ENCODE data around the gene TACR2.

TACR2 gene

GRCh38 chr10:69416695-69417094 is at the start of gene TACR2:
Gene TACR2 (minus strand): TSS chr10:69416918. CDS start chr10:69416323, 595 bp downstream.
- no peak for DNase-seq (ENCODE audit: low spot score)

- no peak for DNase-seq (ENCODE audit: low spot score)
Measured at GRCh38 chr10:69466158-69466490, 49.4 kb upstream of the TACR2 start.

DNA sequence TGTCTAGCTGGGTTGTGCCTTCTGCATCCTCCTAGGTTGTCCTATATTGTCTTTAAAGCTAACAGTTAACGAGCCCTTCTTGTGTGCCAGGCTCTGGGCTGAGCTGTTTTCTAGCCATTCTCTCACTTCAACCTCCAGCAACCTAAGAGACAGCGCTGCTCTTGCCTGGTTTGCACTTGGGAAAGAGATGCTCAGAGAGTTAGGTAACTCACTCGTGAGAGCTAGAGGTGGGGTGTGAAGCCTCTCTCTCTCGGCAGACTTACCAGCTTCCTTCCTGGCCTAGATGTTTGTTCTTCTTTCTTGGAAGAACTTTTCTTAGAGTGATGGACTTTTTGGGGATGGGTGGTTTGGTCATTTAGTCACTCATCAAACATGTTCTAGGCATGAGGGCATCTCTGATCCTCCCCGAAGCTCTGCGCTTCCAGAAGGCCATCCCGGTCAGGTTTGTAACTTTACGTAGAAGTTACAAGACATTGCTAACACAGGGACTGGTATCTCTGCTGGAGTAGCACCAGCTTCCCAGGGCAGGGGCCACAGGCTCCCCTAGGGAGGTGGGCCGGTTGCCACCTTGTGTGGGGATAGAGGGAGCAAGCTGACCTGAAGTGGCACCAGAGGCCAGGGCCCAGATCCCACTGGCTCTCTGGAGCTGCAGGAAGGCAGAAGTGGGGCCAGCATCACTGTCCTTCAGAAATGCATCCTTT is 48.9 kb upstream of the TACR2 start:
- no peak for DNase-seq (ENCODE audit: low spot score)

DNA sequence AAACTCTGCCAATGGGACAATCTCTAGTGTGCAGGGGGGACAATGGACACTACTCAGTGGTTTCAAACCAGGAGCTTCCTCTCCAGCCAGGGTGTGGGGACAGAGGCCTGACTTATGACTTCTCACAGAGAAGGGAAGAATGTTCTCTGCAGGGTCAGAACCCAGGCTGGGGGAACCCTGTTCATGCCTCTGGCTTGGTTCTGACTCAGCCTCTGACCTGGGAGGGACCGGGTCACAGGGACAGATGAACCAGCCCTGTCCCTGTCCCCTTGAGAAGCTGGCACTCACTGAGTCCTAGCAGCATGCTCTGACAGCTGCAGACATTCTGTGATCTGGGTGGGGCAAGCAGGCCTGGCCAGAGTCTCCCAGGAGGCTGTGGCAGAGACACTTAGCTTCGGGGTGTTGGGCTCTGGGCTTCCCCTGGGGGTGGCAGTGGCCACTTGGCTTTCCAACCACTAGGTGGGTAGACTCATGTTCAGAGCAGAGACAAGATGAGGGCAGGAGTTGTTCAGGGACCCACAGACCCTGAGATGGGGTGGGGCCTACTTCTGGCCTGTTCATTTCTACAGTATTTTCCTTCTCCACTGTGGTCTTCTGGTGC is 48.2 kb upstream of the TACR2 start:
- no peak for DNase-seq (ENCODE audit: low spot score)

DNA sequence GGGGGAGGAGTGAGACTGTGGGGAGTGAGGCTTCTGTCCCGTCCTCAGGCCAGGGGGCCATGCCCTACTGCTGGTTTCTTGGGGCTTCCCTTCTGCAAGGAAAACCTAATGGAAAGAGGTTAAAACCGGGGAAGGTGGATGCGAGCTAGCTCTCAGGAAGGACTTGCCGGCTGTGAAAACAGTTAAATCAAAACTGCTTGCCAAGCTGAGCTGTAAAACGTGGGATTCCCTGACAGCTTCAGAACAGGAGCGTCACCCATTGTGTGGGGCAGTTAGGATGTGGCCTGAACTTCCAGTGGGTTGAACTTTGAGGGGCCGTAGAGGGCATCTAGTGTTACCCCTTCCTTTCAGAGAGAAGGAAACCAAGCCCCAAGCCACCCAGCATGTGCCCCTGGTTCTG is 47.7 kb upstream of the TACR2 start:
- DNase-seq (ENCODE audit: low spot score): no peak

GRCh38 chr10:69463886-69464285 is 47.2 kb upstream of the TACR2 start:
- no peak for DNase-seq (ENCODE audit: low spot score)

- DNase-seq (ENCODE audit: low spot score): no peak
Measured at GRCh38 chr10:69461243-69462025, 44.7 kb upstream of the TACR2 start.

- DNase-seq (ENCODE audit: low spot score): no peak
Measured at GRCh38 chr10:69460576-69461242, 44.0 kb upstream of the TACR2 start.

DNA sequence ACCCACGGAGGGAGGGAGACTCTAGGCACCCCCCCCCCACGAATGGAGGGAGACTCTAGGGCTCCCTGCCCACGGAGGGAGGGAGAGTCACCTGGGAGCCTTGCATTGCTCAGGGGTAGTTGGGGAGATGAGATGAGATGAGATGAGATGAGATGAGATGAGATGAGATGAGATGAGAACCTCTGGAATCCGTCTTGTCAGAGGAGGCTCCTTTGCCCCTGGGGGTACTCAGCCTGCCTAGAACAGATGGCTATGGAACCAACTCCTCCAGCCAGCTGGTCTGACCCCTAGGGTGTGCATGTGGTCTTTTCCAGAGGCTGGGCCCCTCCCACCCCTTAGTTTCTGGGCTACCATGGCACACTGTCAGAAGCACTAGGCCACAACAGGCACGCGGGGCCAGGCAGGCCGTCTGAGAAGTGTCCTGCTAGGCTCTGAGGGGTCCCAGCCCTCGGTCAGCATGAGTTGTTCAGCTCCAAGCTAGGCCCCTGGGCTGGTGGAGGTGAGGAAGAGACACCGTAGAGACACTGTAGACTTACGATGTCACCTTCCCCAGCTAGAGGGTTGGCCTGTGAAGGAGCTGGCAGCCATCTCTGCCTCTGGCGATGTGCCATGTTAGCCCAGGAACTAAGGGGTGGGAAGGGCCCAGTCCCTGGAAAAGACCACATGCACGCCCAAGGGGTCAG is 43.3 kb upstream of the TACR2 start:
- DNase-seq (ENCODE audit: low spot score): no peak

DNA sequence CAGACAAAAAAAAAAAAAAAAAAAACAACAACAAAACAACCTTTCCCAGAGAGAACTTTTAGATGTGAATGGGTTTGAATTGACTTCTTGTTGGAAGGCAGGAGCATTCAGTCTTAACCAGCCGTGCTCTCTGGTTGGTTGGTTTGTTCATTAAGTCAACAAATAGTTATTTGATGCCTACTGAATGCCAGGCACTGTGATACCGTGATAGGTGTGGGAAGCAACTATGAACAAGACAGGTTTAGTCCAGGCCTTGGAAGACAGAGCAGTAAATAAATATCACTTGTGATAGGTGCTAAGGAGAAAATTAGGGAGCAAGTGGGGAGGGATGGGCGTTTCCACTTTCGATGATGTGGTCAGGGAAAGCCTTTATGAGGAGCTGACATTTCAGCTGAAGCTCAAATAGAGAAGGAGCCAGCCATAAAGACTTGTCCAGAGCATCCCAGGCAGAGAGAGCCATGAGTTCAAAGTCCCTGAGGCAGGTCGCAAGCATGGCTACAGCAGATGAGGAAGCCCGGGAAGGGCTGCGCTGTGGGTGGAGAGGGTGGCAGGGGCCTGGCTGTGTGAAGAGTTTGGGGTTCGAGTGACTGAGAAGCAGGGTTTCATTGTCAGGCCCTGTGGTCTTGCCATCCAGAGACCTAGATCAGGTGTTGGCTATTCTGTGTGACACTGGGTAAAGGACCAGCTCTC is 42.5 kb upstream of the TACR2 start:
- no peak for DNase-seq (ENCODE audit: low spot score)

- DNase-seq (ENCODE audit: low spot score): no peak
Measured at GRCh38 chr10:69458430-69459100, 41.8 kb upstream of the TACR2 start.

- no peak for DNase-seq (ENCODE audit: low spot score)
Measured at GRCh38 chr10:69457771-69458237, 41.1 kb upstream of the TACR2 start.

GRCh38 chr10:69456880-69457693 is 40.4 kb upstream of the TACR2 start:
- no peak for DNase-seq (ENCODE audit: low spot score)

- DNase-seq (ENCODE audit: low spot score): no peak
Measured at GRCh38 chr10:69455006-69455763, 38.5 kb upstream of the TACR2 start.

GRCh38 chr10:69453795-69454194 is 37.1 kb upstream of the TACR2 start:
- DNase-seq (ENCODE audit: low spot score): no peak

DNA sequence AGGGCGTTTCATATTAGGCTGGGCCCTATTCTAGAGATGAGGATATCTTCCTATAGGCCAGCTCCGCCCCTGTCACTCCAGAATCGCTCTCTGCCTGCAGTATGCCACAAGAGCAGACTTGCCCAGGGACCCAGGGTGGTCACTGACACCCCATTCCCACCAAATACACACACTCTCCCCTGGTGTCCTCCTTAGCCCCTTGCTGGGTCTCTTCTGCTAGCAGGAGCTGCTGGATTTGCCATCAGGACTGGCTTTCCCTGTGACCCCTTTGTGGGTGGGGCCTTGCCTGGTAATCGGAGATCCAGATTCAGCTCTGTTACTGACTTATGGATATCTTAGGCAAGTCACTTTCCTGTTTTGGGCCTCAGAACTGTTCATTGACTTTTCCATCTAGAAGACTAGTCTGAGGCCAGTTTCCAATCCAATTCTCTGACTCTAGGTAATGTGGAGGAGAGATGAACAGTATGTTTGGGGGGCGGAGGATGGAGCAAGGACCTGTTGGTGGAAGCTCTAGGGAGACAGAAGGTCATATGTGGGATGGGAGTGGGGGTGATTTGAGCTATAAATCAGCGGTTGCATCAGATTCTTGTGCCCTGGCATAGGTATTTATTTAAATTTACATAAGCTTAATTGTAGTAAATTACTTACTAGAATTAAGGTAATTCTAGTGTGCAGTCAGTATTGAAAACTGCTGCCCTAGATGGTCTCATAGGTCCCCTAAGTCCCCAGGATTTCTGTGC is 36.1 kb upstream of the TACR2 start:
- no peak for DNase-seq (ENCODE audit: low spot score)

GRCh38 chr10:69451784-69452251 is 35.1 kb upstream of the TACR2 start:
- DNase-seq (ENCODE audit: low spot score): no peak

GRCh38 chr10:69451209-69451783 is 34.6 kb upstream of the TACR2 start, which contains the start of gene TSPAN15:
Gene TSPAN15 (plus strand): TSS chr10:69451465. CDS start chr10:69451595, 130 bp downstream.
- peak; percentile 85 for DNase-seq (ENCODE audit: low spot score)

All from kidney capillary endothelial cell (primary cell).